SK-N-SH treated with all-trans-retinoic acid at 6 μM for 48 hours (cell line): ENCODE measurements around the gene IFNG-AS1.

ENCODE experiments used
- ARNTL ChIP-seq: fragments of 450-650 bp; formaldehyde crosslinking; IDR thresholded peaks from 2 replicates; pipeline ENCODE4 v1.5.0; 2020; ENCODE audit warnings: low read depth, mild to moderate bottlenecking, moderate library complexity, borderline replicate concordance
- ESRRG ChIP-seq: fragments of 250-450 bp; sonication (Bioruptor Pico); IDR thresholded peaks from 2 replicates; pipeline ENCODE4 v1.6.1; 2021; ENCODE audit warnings: mild to moderate bottlenecking
- RARB ChIP-seq: fragments of 250-450 bp; sonication (Bioruptor Pico); IDR thresholded peaks from 2 replicates; pipeline ENCODE4 v1.8.0; 2021; ENCODE audit warnings: mild to moderate bottlenecking, moderate library complexity
- ZFP30 ChIP-seq: fragments of 450-650 bp; formaldehyde crosslinking; IDR thresholded peaks from 2 replicates; pipeline ENCODE4 v1.5.0; 2022; ENCODE audit warnings: mild to moderate bottlenecking, moderate library complexity

DNA sequence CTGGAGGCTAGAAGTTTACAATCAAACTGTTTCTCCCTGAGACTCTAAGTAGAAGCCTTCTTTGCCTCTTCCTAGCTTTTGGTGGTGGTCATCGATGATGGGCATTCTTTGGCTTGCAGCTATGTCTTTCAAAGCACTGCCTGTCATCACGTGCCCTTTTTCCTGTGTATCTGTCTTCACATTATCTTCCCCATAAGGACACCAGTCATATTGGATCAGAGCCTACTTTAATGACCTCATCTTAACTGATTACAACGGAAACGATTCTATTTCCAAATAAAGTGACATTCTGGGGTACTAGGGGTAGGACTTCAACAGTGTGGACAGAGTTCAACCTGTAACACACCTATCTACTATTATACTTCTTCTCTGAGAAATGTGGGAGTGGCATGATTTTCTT is 31.1 kb upstream of the IFNG-AS1 start:
- TF ChIP-seq ZFP30 (CRISPR knock-in tag) = no peak
- no peak for TF ChIP-seq ARNTL
- TF ChIP-seq ESRRG (CRISPR knock-in tag) = no peak
- no peak for TF ChIP-seq RARB (CRISPR knock-in tag)
